Placental pericyte (primary cell): ENCODE results near the gene CHDH. TPM values are rescaled to one million over a fixed set of nuclear protein-coding genes. Genes with fewer than 3 reads are reported as not detected.

Experiments used
- small RNA-seq: library from RNA; depleted of rRNA; stranded (forward); fragments of <200 nt; gene quantifications from one replicate; pipeline ENCODE3, GENCODE V24; 2012; ENCODE audit warnings: low replicate concordance
- total RNA-seq: library from RNA; depleted of rRNA; stranded (reverse); fragments of >200 nt; gene quantifications from 2 replicates; pipeline ENCODE4 v1.2.3, GENCODE V29; 2012

The CHDH gene
- 0.29 TPM in 1 of 2 replicates, not detected in the other for total RNA-seq

DNA sequence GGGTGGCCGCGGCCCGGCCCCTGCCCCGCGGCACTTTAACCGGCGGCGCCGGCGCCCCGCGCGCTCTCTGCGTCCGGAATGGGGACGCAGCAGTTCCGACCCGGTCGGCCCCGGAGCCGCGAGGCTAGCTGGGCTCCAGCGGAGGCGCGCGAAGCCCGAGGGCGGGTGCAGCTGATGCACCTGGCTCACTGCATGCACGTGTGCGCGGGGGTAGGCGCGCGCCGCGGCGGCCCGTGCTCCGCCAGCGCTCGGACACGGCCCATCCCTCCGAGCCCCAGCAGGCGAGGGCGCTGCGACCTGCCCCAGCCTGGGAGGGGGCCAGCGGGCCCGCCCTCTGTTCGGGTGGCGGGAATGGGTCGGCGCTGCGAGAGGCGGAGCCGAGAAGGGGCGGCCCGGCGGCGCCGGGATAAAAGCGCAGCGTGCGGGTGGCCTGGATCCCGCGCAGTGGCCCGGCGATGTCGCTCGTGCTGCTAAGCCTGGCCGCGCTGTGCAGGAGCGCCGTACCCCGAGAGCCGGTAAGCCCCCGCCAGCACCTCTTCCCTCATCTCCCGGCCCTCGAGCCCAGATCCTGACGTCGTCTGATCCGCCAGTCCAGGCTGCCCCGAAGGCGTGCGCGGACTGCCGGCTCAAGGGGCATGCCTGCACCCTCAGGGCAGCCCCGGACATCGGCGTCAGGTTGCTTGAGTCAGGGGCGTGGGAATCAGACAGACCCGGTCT, at the start of gene CHDH, which contains the start of gene IL17RB:
Gene CHDH, minus strand, starts transcription at position 286 of the 717 bp plus-strand sequence. CDS start 22,411 bp downstream, outside the sequence.
Gene IL17RB, plus strand, starts transcription at position 435 of the 717 bp plus-strand sequence. Its CDS starts 21 bp downstream, at position 456.

GRCh38 chr3:53891497-53892285, 45.5 kb upstream of the CHDH start, which contains the start of gene SELENOK:
TSS of gene SELENOK (minus strand) at chr3:53891859.

DNA sequence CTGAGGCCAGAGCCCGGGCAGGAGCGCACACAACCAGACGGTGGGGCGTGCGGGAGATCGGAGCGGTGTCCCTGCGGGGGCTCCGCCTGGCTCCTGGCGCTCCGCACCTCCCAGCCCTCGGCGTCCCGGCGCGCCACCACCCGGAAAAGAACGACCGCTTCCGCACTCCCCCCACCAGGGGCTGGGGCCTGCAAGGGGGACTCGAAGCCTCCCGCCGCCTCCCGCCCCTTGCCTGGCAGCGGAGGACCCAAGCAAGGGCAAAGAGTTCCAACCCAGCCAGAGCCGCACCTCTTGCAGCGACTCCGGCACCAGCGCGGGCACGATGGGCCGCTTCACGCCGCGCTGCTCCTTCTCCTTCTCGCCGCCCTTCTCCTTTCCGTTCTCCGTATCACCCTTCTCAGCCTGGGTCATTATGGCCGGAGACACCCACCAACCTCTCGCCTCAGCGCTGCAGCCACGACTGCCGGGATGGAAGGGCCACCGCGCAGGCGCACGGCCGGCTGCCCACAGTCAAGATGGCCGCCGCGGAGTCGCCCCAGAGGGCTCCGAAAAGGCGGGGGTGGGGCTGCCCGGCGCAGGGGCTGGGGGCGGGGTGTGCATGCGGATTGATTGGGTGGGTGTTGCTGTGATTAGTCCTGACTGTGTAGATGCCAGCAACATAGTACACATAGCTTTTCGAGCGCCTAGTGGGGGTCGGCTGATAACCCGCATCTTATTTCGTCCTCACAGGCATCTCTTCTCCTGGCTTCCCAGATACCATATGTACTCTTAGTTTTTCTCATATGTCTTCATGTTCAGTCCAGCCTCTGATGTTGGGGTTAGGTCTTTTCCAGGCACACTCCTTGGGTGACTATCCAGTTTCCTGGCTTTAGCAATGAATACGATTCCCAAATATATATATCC, 35.7 kb upstream of the CHDH start, which contains the start of gene ACTR8:
Gene ACTR8, minus strand, starts transcription at position 462 of the 903 bp plus-strand sequence. Its CDS starts 51 bp downstream, at position 411.

Small RNA genes within 50 kb of the gene (small RNA-seq; reads per million reads assigned to genes)
- gene AC012467.1 = not detected

Other genes starting within 250 kb of the CHDH start
- not detected in 2 replicates for gene IL17RB, start 149 bp upstream of the CHDH start, total RNA-seq
- gene ACTR8, start 35.7 kb upstream of the CHDH start, total RNA-seq = 23.2 and 32.2 TPM in 2 replicates
- 13.9 and 55.8 TPM in 2 replicates for gene SELENOK, start 45.4 kb upstream of the CHDH start, total RNA-seq